T-helper 2 cell treated with Interferon-gamma antibody and Interleukin-4, amounts not matched to agents 5 μg/mL and 100 μg/mL, for 36 hours (primary cell): ENCODE measurements around the gene BDP1.
"Not testable (repeated sequence)": the region's sequence is repeated elsewhere in the genome, so short reads cannot be mapped to it uniquely, and the experiment has no call there.

Source experiments
- DNase-seq: peaks from one replicate; pipeline ENCODE4 v3.0.0; 2021; ENCODE audit warnings: low spot score
- H3K27ac Mint-ChIP-seq: one replicate; pipeline ENCODE4 v1.8.0; 2021; ENCODE audit warnings: mild to moderate bottlenecking, mixed read lengths
- H3K27me3 Mint-ChIP-seq: one replicate; pipeline ENCODE4 v1.8.0; 2021; ENCODE audit warnings: low read depth, mixed read lengths
- H3K36me3 Mint-ChIP-seq: one replicate; pipeline ENCODE4 v1.8.0; 2021; ENCODE audit warnings: low read depth, mixed read lengths
- H3K4me1 Mint-ChIP-seq: one replicate; pipeline ENCODE4 v1.8.0; 2021; ENCODE audit warnings: low read depth, mixed read lengths
- H3K4me3 Mint-ChIP-seq: one replicate; pipeline ENCODE4 v1.8.0; 2022; ENCODE audit warnings: mild to moderate bottlenecking, moderate library complexity, mixed read lengths
- H3K9me3 Mint-ChIP-seq: one replicate; pipeline ENCODE4 v1.8.0; 2021; ENCODE audit warnings: mixed read lengths

BDP1 gene, protein sequence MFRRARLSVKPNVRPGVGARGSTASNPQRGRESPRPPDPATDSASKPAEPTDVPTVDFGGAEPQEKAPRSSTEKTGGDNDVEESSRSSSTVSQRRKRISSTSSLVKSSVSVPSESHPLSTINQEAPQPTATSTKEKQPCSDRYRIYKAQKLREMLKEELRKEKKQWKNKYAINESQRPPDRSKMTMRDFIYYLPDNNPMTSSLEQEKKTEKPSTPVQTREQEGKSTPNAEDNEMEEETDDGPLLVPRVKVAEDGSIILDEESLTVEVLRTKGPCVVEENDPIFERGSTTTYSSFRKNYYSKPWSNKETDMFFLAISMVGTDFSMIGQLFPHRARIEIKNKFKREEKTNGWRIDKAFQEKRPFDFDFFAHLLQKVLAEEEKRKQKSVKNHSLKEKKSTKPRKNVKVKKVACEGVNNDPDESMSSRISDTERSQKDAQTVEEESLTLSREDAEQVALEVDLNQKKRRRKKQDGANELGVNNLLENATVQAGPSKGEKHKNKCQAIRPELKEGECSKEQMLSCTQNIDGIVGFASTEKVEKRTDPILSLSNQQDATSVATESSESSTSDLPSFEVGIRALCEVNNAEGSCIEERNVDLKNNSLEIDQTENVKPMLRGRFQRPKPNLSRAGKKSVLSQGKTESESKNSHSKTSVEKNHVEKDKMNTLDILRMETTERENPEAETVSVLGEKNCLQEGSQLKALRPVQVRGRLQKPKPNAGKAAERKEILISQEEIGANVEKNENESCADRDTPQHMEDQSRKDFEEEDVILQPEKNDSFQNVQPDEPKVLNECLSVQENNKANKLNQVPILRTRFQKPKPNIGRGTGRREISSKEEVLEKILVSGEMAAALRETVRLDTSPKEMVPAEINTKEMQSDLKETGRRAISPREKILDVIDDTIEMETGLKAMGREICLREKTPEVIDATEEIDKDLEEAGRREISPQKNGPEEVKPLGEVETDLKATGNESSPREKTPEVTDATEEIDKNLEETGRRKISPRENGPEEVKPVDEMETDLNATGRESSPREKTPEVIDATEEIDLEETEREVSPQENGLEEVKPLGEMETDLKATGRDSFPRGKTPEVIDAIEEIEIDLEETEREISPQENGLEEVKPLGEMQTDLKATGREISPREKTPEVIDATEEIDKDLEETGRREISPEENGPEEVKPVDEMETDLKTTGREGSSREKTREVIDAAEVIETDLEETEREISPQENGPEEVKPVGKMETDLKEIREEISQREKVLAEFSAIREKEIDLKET (N-terminal part only)

DNA sequence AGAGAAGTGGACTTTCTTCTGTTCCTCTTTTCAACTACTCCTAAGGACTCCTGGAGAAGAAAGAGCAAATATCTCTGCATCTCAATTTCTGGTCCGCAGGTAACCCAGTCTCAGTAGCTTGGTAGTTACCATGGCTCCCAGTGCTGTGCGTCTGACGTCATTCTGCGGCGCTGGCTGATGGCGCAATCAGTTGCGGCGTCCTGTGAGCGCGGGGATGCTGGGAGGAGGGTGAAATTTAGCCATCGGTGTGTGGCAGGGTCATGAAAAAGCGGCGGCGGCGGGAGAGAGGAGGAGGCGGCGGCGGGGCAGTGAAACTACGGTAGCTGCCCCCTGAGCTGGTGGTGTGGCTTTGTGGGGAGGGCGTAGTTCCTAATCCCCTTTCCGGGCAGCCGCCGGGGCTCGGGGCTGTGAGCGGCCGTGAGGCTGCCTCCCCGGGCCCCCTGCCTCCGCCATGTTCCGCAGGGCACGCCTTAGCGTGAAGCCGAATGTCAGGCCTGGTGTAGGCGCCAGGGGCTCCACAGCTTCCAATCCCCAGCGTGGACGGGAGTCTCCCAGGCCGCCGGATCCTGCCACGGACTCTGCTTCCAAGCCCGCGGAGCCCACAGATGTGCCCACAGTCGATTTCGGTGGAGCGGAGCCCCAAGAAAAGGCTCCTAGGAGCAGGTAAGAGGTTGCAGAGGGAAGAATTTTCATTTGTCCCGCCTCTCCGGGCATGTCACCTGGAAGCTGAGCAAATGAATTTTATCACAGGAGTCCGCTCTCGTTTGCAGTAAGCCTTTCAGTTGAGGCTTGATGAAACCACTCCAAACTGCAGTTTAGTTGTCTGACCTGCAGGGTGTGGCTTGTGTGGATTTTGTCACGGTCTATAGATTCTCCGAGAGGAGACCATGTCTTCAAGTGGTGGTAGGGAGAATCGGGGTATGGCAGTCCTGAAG lies at the start of gene BDP1:
TSS of gene BDP1 (plus strand) at position 225 of the 935 bp plus-strand sequence. CDS start at position 452, 227 bp downstream.
- Mint-ChIP-seq H3K27me3 (peaks cover 2% of the 10 kb centered on the region), H3K4me3 (peak within 1 kb of the TSS; percentile 99), H3K27ac (peak within 1 kb of the TSS; percentile 100), H3K36me3 (peaks cover 22% of the 10 kb centered on the region), H3K4me1 (peaks cover 19% of the 10 kb centered on the region), H3K9me3 (no peaks in the 10 kb centered on the region)
- DNase-seq, result peak; percentile 95

DNA sequence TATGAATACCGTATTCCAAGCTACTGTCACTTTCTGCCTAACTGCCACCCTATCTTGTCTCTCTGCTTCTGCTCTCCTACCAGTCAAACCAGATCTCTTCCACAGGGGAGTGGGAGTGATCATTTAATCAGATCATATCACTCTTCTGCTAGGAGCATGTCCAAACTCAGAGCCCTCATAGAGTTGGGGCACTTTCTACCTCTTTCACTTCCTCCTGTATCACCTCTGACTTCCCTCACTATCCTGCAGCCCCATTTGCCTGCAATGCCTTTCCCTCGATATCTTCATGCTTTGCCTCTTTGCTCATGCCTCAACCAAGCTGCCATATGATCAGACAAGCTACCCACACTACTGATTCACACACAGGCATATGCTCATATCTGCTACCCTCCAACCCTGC lies 45.4 kb upstream of the BDP1 start:
- not testable (repeated sequence) for H3K27me3 Mint-ChIP-seq, H3K9me3 Mint-ChIP-seq, DNase-seq, H3K27ac Mint-ChIP-seq, H3K4me1 Mint-ChIP-seq, H3K4me3 Mint-ChIP-seq, H3K36me3 Mint-ChIP-seq

DNA sequence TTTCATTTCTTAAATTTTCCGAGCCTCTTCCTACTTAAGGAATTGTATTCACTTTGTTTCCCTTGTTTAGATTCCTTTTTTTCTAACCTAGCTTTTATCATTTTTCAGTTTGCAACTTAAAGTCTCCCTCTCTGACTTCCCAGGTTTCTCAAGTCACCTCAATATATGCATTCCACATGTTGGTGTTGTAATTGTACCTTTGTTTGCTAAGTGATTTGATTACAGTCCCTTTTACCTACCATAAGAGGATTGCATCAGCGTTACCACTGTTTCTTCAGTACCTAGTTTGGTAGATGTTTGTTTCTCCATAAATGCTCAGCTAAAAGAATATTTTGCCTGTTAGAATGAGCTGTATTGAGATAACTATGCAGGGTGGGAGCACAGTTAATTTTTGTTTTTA lies 39.8 kb upstream of the BDP1 start:
- H3K9me3 Mint-ChIP-seq, H3K4me3 Mint-ChIP-seq, H3K36me3 Mint-ChIP-seq, DNase-seq, H3K4me1 Mint-ChIP-seq, H3K27ac Mint-ChIP-seq: not testable (repeated sequence)
- H3K27me3 Mint-ChIP-seq, result peaks cover 26% of the 10 kb centered on the region

- not testable (repeated sequence) for H3K4me1 Mint-ChIP-seq, H3K36me3 Mint-ChIP-seq, H3K9me3 Mint-ChIP-seq, DNase-seq, H3K4me3 Mint-ChIP-seq, H3K27ac Mint-ChIP-seq
- H3K27me3 Mint-ChIP-seq, result peaks cover 24% of the 10 kb centered on the region
Measured at GRCh38 chr5:71418026-71418425, 37.4 kb upstream of the BDP1 start.

- H3K27ac Mint-ChIP-seq, DNase-seq, H3K9me3 Mint-ChIP-seq, H3K36me3 Mint-ChIP-seq, H3K4me1 Mint-ChIP-seq, H3K4me3 Mint-ChIP-seq: not testable (repeated sequence)
- peaks cover 13% of the 10 kb centered on the region for H3K27me3 Mint-ChIP-seq
Measured at GRCh38 chr5:71421278-71421677, 34.2 kb upstream of the BDP1 start.

GRCh38 chr5:71423896-71424295 lies 31.6 kb upstream of the BDP1 start:
- H3K4me1 Mint-ChIP-seq, H3K27me3 Mint-ChIP-seq, H3K9me3 Mint-ChIP-seq, H3K4me3 Mint-ChIP-seq, H3K36me3 Mint-ChIP-seq, H3K27ac Mint-ChIP-seq, DNase-seq: not testable (repeated sequence)

DNA sequence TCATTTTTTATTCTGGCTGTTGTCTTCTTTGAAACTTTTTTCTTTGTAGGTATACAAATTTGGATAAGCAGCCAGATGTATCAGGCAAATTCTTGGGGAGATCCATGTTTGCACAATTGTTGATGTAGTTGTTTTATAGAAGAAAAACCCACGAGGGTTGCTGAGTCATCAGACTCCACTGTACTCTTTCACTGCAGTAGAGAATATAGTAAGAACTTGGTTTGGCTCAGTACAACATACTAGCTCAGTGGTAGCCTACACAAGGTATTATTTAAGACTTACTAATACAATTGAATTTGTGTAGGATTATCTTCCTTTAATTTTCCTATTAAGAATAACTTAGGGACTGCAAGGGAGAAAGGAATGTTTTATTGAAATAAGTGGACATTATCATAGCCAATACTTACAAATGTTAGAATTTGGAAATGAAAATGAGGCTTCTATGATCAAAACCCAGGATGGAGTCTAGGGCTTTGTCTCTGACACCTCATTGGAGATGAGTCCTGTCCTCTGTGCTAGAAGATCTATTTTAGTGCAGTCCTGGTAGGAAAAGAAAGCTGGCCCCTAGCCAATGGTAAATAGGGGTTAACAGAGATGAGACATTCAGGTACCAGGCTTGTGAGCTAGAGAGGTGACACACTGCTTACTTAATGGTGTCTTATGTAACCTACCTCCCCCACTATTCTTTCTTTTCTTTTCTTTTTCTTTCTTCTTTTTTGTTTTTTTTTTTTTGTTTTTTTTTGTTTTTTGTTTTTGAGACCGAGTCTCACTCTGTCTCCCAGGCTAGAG lies 28.6 kb upstream of the BDP1 start:
- not testable (repeated sequence) for H3K36me3 Mint-ChIP-seq, H3K27me3 Mint-ChIP-seq, H3K4me1 Mint-ChIP-seq, H3K9me3 Mint-ChIP-seq, H3K27ac Mint-ChIP-seq, DNase-seq, H3K4me3 Mint-ChIP-seq

DNA sequence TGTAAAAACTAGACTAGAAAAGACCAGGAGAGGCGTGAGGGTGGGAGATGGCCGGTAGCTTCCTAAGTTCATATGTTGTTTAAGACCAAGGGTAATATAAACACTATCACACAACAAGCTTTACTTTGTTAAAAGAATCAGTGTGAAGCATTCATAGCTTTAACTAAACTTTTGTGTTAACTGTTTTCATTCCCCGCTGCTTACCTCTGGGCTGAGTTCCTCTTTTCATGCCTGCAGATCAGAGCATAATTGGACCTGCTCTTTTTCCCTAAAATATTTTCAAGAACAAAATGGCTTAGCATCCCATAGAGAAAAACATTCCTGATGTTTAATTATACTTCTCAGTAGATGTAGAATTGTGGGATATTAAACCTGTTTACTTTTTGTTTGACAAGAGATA lies 23.0 kb upstream of the BDP1 start:
- H3K4me3 Mint-ChIP-seq, H3K9me3 Mint-ChIP-seq, H3K4me1 Mint-ChIP-seq, H3K36me3 Mint-ChIP-seq, H3K27ac Mint-ChIP-seq, DNase-seq: not testable (repeated sequence)
- H3K27me3 Mint-ChIP-seq, result peaks cover 11% of the 10 kb centered on the region

- H3K36me3 Mint-ChIP-seq, H3K27ac Mint-ChIP-seq, H3K27me3 Mint-ChIP-seq, H3K4me1 Mint-ChIP-seq, H3K9me3 Mint-ChIP-seq, H3K4me3 Mint-ChIP-seq, DNase-seq: not testable (repeated sequence)
Measured at GRCh38 chr5:71434825-71435224, 20.6 kb upstream of the BDP1 start.

DNA sequence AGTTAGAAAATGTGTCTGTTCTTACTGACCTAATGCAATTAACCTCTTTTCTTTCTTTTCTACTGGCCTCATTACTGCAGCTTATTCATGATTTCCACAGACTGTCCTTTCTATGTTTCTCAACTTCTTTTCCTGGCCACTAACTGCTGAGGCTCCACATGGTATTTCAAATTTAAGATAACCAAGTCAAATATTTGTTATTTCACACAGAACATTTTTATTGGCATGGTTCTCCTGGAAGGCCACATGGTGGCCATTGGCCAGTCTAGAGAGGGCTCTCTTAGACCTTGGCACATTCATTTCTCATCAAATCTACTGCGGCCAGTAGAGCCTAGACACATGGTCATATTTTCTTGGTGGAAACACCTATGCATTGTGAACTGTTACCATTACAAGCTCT lies 13.9 kb upstream of the BDP1 start:
- peaks cover 23% of the 10 kb centered on the region for H3K27me3 Mint-ChIP-seq
- not testable (repeated sequence) for H3K27ac Mint-ChIP-seq, H3K4me1 Mint-ChIP-seq, DNase-seq, H3K9me3 Mint-ChIP-seq, H3K4me3 Mint-ChIP-seq, H3K36me3 Mint-ChIP-seq

GRCh38 chr5:71443891-71444290 lies 11.6 kb upstream of the BDP1 start:
- peaks cover 33% of the 10 kb centered on the region for H3K27me3 Mint-ChIP-seq
- H3K4me3 Mint-ChIP-seq, H3K4me1 Mint-ChIP-seq, H3K36me3 Mint-ChIP-seq, DNase-seq, H3K27ac Mint-ChIP-seq, H3K9me3 Mint-ChIP-seq: not testable (repeated sequence)

DNA sequence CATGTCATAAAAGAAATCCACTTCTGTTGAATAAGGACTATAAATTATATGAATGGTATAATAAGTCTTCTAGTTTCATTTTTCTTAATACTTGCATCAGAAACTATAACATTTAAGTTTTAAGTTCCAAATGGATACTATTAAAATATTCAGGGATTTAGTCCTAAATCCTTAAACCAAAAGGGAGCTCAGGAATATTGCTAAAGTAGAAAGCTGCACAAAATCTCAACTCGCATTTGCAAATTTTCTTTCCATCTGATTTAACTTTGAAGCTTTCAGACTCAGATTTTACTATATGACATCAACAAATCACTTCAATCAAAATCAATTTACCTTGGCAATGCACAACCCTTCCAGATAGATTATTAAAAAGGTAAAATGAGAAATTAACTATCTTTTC lies 10.4 kb upstream of the BDP1 start:
- not testable (repeated sequence) for H3K27ac Mint-ChIP-seq, H3K4me1 Mint-ChIP-seq, H3K9me3 Mint-ChIP-seq, H3K4me3 Mint-ChIP-seq, H3K36me3 Mint-ChIP-seq, DNase-seq
- H3K27me3 Mint-ChIP-seq, result peaks cover 36% of the 10 kb centered on the region
